Measurements from ENCODE around the gene ZNF79. TPM values are rescaled to one million over a fixed set of nuclear protein-coding genes. Genes with fewer than 3 reads are reported as not detected.

The ZNF79 gene
- total and polyA plus RNA-seq, 2 donors from 2014 or later, result 2.1 to 9.1 TPM

DNA sequence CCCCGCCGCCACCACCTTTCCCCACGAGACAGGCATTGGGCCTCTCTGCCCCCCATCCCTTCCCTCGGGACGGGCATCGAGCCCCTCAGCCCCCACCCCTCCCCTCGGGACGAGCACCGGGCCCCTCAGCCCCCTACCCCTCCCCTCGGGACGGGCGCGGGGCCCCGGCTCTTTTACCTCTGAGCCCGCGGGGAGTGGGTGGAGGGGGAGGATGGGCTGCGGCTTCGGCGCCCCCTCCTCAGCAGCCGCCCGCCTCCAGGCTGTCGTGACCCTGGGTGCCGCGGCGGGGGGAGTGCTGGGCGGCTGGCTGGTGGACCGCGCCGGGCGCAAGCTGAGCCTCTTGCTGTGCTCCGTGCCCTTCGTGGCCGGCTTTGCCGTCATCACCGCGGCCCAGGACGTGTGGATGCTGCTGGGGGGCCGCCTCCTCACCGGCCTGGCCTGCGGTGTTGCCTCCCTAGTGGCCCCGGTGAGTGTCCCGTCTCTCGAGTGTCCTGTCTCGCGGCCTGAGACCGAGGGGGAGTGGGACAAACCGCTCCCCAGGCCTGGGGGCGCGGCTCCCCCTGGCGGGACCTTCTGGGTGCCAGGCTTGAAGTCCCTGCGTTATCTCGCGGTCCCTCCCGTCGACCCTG, 26.4 kb upstream of the ZNF79 start:
- H3K9ac ChIP-seq (ENCODE audit: low read length in 3 of 3), result peak overlapping the region in 2 of 3 donors; percentile 29 to 58
- H3K4me3 ChIP-seq (ENCODE audit: low read length in 3 of 3), result peak overlapping the region; percentile 39 to 59 (median 55)
- H3K27ac ChIP-seq (ENCODE audit: low read depth in 2 of 2, low read length in 2 of 2), result peak overlapping the region; percentile 60 to 67
- FAIRE-seq (no peak), DNase-seq (peak; percentile 68 to 86 (median 74))
- intact Hi-C loops (cut with DNase I), result no loop called here
- no peaks in the 10 kb centered on the region for H3K27me3 ChIP-seq (ENCODE audit: control insufficient read depth, insufficient read depth, low read length)
- TF ChIP-seq, protein P1, sequence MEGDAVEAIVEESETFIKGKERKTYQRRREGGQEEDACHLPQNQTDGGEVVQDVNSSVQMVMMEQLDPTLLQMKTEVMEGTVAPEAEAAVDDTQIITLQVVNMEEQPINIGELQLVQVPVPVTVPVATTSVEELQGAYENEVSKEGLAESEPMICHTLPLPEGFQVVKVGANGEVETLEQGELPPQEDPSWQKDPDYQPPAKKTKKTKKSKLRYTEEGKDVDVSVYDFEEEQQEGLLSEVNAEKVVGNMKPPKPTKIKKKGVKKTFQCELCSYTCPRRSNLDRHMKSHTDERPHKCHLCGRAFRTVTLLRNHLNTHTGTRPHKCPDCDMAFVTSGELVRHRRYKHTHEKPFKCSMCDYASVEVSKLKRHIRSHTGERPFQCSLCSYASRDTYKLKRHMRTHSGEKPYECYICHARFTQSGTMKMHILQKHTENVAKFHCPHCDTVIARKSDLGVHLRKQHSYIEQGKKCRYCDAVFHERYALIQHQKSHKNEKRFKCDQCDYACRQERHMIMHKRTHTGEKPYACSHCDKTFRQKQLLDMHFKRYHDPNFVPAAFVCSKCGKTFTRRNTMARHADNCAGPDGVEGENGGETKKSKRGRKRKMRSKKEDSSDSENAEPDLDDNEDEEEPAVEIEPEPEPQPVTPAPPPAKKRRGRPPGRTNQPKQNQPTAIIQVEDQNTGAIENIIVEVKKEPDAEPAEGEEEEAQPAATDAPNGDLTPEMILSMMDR (IDR thresholded peaks at IDR 0.05; ENCODE audit: borderline replicate concordance, extremely low read depth, insufficient read depth), result peak; percentile 29
- peaks cover 0 to 17% (median 9%) of the 10 kb centered on the region in 3 donors for H3K4me1 ChIP-seq (ENCODE audit: control insufficient read depth in 2 of 3, insufficient read depth in 2 of 3, low read depth in 1 of 3, low read length in 3 of 3)
- peaks cover 0 to 2% (median 0%) of the 10 kb centered on the region in 3 donors for H3K36me3 ChIP-seq (ENCODE audit: control insufficient read depth in 2 of 3, insufficient read depth in 3 of 3, low read length in 3 of 3)
- no peaks in the 10 kb centered on the region for H3K9me3 ChIP-seq (ENCODE audit: control insufficient read depth in 2 of 3, insufficient read depth in 1 of 3, low read length in 3 of 3)

DNA sequence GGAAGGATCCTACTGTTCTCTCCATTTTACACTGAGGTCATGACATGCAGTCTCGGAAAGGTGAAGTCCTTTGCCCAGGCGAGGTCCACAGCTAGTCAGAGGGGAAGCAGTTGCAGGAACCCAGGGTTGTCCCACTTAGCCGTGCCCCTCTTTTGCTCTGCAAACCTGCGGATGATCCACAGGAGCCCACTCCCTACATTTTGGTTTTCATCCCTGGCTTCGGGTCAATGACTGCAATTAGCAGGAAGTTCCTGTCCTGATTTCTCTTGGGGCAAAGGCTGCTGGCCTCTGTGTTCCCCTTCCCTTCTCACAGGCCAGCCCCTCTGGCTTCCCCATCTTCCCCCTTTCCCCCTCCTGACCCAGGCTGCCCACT, 25.9 kb upstream of the ZNF79 start:
- Histone ChIP-seq H3K27ac (ENCODE audit: low read depth in 2 of 2, low read length in 2 of 2) (no peak overlapping the region), H3K27me3 (ENCODE audit: control insufficient read depth, insufficient read depth, low read length) (no peaks in the 10 kb centered on the region), H3K4me1 (ENCODE audit: control insufficient read depth in 2 of 3, insufficient read depth in 2 of 3, low read depth in 1 of 3, low read length in 3 of 3) (peaks cover 0 to 17% (median 9%) of the 10 kb centered on the region in 3 donors), H3K36me3 (ENCODE audit: control insufficient read depth in 2 of 3, insufficient read depth in 3 of 3, low read length in 3 of 3) (peaks cover 0 to 2% (median 0%) of the 10 kb centered on the region in 3 donors), H3K9me3 (ENCODE audit: control insufficient read depth in 2 of 3, insufficient read depth in 1 of 3, low read length in 3 of 3) (no peaks in the 10 kb centered on the region), H3K4me3 (ENCODE audit: low read length in 3 of 3) (peak overlapping the region; percentile 39 to 59 (median 55)), H3K9ac (ENCODE audit: low read length in 3 of 3) (peak overlapping the region in 2 of 3 donors; percentile 29 to 58)
- no peak for FAIRE-seq
- DNase-seq, result no peak
- intact Hi-C loops (cut with DNase I), result no loop called here
- TF ChIP-seq, protein P1 (IDR thresholded peaks at IDR 0.05; ENCODE audit: borderline replicate concordance, extremely low read depth, insufficient read depth), result no peak

DNA sequence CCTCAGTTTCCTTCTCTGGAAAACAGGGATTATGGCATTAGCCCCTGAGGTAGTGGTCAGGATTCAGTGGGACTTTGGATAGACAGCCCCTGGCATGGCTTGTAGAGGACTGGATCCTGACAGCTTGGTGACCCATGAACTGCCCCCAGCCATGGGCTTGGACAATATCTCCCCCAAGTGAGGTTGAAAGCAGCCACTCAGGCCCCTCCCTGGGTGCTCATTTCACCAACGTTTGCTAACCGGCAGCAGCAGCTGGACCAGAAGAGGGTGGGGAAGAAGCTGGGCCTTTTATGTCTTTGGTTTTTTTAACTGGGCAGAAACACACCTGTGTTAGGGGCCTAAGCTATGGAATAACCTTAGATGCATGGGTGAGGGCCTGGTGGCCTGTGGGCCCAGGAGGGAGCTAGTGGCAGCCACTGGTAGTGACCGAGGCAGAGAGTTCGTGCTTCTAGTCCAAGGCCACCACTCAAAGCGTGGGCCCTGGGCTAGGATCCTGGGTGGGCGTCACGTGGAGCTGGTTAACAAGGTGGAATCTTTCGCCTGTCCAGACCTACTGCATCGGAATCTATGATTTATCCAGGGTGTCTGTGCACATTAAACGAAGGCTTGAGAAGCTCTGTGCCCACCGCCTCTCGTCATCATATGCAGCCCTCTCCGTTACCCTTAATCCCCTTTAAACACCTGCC, 25.3 kb upstream of the ZNF79 start:
- no peaks in the 10 kb centered on the region for H3K9me3 ChIP-seq (ENCODE audit: control insufficient read depth in 2 of 3, insufficient read depth in 1 of 3, low read length in 3 of 3)
- DNase-seq (no peak), FAIRE-seq (no peak)
- TF ChIP-seq, protein P1 (IDR thresholded peaks at IDR 0.05; ENCODE audit: borderline replicate concordance, extremely low read depth, insufficient read depth), result no peak
- peaks cover 0 to 17% (median 9%) of the 10 kb centered on the region in 3 donors for H3K4me1 ChIP-seq (ENCODE audit: control insufficient read depth in 2 of 3, insufficient read depth in 2 of 3, low read depth in 1 of 3, low read length in 3 of 3)
- H3K27ac ChIP-seq (ENCODE audit: low read depth in 2 of 2, low read length in 2 of 2), result no peak overlapping the region
- H3K9ac ChIP-seq (ENCODE audit: low read length in 3 of 3), result peak overlapping the region in 1 of 3 donors; percentile 58
- H3K4me3 ChIP-seq (ENCODE audit: low read length in 3 of 3), result peak overlapping the region in 1 of 3 donors; percentile 59
- no peaks in the 10 kb centered on the region for H3K27me3 ChIP-seq (ENCODE audit: control insufficient read depth, insufficient read depth, low read length)
- H3K36me3 ChIP-seq (ENCODE audit: control insufficient read depth in 2 of 3, insufficient read depth in 3 of 3, low read length in 3 of 3), result peaks cover 0 to 2% (median under 1%) of the 10 kb centered on the region in 3 donors
- intact Hi-C loops (cut with DNase I), result no loop called here
